NCI-H1105 (cell line): Measurements from ENCODE around the gene TFF1.

ENCODE experiments used
- DNase-seq: peaks from one replicate; lab custom pipeline; 2025; lab: John Stamatoyannopoulos, UW

Gene TFF1

GRCh38 chr21:42362700-42363099 is 3.6 kb downstream of the TFF1 start:
- DNase-seq: no peak

DNA sequence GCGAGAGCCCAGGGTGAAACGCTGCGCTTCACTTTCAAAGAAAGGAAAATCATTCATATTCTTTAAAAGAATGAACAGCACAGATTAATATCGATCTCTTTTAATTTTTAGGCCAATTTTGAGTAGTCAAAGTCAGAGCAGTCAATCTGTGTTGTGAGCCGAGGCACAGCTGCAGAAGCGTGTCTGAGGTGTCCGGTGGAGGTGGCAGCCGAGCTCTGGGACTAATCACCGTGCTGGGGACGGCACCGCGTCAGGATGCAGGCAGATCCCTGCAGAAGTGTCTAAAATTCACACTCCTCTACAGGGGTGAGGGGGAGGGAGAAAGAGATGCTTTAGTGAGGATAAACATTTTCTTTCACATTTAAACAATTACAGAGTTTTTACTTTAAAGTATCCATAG is 4.1 kb downstream of the TFF1 start:
- no peak for DNase-seq

DNA sequence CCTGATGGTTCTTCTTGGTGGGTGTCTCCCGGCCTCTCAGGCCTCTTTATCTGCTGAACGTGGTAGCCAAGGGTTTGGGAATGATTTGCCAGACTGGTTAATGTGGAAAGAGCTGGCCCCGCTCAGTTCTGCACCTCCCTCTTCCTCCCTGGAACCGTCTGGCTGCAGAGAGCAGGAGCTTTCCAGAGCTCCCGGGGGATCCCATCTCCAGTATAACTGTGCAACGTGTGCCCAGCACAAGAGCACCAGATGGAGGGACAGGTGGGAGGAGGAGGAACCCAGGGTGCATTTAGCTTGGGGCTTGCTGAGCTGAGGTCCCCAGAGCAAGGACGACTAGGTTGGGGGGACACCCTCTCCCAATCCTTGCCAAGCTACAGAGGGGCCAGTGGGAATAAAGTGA is 5.0 kb downstream of the TFF1 start:
- no peak for DNase-seq

- DNase-seq: no peak
These were observed 6.0 kb downstream of the TFF1 start for GRCh38 chr21:42360317-42360716.

DNA sequence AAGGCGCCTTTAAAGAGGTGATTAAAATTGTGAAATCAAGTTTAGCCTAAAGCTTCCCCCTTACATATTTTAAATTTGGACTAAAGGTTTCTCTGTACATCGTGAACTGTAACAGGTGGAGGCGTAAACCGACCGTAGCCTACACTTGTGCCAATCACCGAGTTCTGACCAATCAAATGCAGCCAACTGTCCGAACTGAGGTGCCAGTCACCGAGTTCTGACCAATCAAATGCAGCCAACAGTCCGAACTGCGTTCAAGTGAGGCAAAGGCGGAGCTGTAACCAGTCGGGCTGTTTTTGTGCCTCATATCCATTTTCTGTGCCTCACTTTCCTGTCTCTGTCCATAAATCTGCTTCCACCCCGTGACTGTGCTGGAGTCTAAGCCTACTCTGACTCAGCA is 7.4 kb downstream of the TFF1 start:
- no peak for DNase-seq

DNA sequence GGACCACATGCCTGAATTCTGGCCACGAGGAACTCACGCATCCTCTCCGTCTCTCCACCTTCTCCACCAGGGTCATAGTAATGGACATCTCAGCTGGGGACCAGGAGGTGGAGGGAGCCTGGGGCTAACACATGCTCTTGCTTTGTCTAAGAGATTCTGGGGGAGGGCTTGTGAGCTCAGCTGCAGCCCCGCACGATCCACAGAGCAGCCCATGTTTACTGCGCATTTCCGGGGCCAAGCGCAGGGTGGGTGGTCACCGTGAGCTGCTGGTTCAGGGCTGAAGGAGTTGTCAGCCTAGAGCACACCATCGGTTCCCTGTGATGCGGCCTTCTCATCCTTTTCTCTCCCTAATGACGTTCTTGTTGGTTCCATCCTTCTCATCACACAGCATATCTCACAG is 8.1 kb downstream of the TFF1 start:
- no peak for DNase-seq

DNA sequence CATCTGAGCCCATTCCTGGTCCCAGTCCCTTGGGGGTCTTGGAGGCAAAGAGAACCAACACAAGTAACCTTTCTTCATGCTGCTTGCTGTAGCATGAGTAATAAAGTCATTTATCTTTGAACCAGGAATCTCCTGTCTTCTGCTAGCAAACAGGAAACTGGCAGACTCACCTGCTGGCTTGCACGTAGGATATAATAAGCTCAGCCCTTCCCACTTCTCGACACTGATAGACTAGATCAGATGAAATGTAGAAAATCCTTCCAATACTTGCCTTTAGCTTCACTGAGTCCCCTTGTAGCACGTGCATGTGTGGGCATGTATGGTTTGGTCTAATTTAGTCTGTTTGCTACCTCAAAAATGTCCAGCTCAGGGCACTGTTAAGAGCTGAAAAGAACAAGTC is 9.0 kb downstream of the TFF1 start:
- no peak for DNase-seq

- no peak for DNase-seq
These were observed 9.7 kb downstream of the TFF1 start for GRCh38 chr21:42356650-42357049.

DNA sequence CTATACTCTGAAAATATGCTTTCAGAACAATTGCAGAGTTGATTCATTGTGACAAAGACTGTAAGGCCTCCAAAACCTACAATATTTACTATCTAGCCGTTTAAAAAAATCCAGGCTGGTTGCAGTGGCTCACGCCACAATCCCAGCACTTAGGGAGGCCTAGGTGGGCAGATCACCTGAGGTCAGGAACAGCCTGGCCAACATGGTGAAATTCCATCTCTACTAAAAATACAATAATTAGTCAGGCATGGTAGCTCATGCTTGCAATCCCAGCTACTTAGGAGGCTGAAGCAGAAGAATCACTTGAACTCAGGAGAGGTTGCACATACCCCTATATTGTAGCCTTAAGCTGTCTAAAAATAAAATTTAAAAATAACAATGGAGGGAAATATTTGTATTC is 10.3 kb downstream of the TFF1 start:
- no peak for DNase-seq

DNA sequence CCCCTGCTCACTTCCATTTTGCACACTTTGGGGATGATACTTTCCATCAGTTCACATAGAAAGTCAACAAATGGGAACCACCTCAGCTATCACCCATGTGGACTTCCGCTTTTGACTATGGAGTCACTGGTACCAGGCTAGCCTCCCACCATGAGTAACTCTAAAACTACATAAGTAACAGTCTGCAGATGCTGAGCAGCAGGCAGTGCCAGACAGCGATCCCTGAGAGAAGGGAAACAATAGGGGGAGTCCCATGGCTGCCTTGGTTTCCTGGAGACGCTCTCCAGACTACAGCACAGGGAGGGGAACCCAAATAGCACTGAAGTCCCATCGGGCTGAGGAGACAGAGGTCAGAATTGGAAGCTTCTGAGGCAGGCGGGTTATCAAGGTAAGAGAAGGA is 12.7 kb downstream of the TFF1 start:
- no peak for DNase-seq

GRCh38 chr21:42352441-42353095 is 13.8 kb downstream of the TFF1 start:
- DNase-seq: no peak

- DNase-seq: no peak
These were observed 14.5 kb downstream of the TFF1 start for GRCh38 chr21:42351626-42352440.

DNA sequence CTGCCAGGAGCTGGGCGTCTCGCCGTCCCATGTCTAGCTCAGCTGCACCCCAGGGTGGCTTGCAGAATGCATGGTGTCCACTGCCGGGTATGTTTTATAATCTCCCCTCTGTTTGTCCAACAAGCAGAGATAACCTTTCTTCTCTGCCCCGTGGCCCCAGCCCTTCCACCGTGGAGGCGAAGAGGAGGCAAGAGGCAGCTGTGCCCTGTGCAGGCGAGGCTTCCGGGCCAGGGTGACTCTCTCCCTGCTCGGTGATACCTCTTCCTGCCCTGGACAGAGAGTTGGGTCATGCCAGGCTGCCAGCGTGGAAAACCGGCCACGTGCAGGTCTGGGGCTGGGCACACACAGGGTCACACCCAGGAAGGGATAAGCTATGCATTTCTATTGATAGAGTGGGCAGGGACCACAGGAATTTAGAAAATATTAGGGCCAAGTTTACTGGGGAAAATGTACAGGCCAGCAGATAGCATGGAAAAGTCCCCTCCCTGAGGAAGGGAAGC is 15.4 kb downstream of the TFF1 start, which contains the start of gene TFF2:
TFF2 (minus strand) TSS at position 68 of the 500 bp plus-strand sequence; CDS start at position 31, 37 bp downstream.
- no peak for DNase-seq

- DNase-seq: no peak
These were observed 15.9 kb downstream of the TFF1 start for GRCh38 chr21:42350318-42350910.

- DNase-seq: no peak
These were observed 16.7 kb downstream of the TFF1 start for GRCh38 chr21:42349420-42350317.

DNA sequence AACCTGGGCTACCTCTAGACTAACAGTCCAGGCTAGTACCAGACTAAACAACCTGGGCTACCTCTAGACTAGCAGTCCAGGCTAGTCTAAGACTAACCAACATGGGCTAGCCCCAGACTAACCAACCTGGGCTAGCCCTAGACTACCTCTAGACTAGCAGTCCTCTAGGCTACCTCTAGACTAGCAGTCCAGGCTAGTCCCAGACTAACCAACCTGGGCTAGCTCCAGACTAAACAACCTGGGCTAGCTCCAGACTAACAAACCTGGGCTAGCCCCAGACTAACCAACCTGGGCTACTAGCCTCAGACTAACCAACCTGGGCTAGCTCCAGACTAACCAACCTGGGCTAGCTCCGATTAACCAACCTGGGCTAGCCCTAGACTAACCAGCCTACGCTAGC is 17.6 kb downstream of the TFF1 start:
- no peak for DNase-seq

DNA sequence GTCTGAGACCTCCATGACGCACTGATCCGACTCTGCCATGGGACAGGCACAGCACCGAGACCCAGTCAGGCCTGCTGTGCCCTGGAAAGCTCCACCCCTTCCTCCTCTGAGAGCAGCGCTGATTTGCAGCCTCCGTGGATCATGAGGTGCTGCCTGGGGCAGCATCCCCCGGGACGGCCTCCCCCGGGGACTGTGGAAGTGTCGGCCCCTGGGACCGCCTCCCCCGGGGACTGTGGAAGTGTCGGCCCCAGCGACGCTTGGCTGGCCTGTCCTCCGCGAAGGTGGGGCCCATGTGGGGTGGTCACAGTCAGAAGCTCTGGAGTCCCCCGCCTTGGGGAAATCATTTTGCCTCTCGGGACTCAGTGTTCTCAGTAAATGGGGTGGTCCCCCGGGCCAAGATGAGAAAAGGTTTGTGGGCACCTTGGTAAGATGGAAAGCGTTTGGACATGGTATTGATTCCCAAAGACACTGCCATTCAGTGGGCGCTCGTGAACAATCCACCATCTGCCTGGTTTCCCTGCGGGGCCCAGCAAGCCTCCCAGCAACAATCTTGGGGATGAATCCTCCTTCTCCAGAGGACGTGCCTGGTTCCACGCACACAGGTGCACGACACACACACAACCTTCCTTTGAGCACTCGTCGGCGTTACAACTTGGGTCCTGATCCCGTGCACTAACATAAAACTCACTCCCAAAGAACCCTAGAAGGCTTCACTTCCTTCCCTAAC is 18.6 kb downstream of the TFF1 start:
- DNase-seq: no peak

DNA sequence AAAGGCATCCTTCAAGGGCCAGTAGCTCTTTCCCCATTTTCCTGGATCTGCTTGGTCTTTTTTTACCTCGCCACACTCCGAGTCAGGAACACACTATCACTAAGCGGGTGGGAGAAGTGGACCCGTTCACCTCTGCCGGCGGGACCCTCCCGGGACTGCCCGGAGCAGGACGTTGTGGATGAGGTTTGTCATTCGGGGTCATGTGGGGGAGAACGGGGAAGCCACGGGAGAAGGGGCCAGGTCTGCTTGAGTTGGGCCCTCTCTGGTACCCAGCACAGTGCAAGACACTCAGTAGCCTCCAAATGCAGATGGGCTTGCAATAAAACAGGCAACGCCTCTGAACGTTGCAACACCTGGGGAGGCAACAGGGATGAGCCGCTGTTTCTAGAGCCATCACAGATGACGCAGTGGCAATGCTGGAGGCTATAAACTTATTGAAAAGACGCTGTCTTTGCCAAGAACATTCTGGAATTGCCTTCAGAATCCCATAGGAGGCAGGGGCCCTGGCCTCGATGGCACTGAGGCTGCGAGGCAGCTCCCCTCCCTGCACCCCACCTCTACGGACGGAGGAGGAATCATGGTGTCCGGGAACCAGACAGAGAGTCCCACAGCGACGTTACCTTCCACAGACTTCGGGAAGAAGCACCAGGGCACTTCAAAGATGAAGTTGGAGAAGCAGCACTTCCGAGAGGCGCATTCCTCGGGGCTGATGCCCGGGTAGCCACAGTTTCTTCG is 19.3 kb downstream of the TFF1 start:
- DNase-seq: no peak

- no peak for DNase-seq
These were observed 19.9 kb downstream of the TFF1 start for GRCh38 chr21:42346441-42346840.

DNA sequence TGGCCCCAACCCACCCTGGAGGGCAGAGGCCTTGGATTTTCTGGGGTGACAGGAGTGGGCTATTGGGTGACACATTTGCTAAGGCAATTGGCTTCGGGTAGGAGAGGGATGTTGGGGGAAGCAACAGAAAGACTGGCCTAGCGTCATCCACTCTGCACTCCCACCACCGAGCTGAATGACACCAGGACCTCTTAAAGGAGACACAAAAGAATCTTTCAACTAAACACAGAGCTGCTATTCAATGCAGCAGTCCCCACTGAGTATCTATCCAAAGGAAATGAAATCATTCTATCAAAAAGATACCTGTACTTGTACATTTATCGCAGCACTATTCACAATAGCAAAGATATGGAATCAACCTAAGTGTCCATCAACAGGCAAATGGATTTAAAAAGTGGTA is 21.7 kb downstream of the TFF1 start:
- DNase-seq: no peak
